GM12878 (cell line): ENCODE measurements around the gene RSRP1.

ENCODE experiments used
- BACH1 ChIP-seq: fragments of 450-650 bp; IDR thresholded peaks from 2 replicates; pipeline ENCODE4 v1.6.1; 2017; ENCODE audit warnings: mild to moderate bottlenecking, borderline replicate concordance
- DPF2 ChIP-seq: fragments of 450-650 bp; IDR thresholded peaks from 2 replicates; pipeline ENCODE4 v1.6.1; 2017; ENCODE audit warnings: mild to moderate bottlenecking
- MYC ChIP-seq: IDR thresholded peaks from 2 replicates; pipeline ENCODE4 v1.6.1; 2011; ENCODE audit warnings: mild to moderate bottlenecking, low read length, moderate library complexity, inconsistent platforms; ENCODE audit not compliant: insufficient read depth, insufficient replicate concordance, insufficient read length, severe bottlenecking
- REST ChIP-seq: IDR thresholded peaks from 2 replicates; pipeline ENCODE4 v1.6.1; 2012; ENCODE audit warnings: mild to moderate bottlenecking, low read depth, low read length
- SIN3A ChIP-seq: IDR thresholded peaks from 2 replicates; pipeline ENCODE4 v1.6.1; 2012; ENCODE audit warnings: low read depth, low read length, improper control_type of control experiment
- SP1 ChIP-seq: IDR thresholded peaks from one replicate; pipeline ENCODE4 v1.6.1; 2011; ENCODE audit warnings: low read depth, low read length

- no peak for TF ChIP-seq BACH1
- TF ChIP-seq SIN3A, result no peak
- no peak for TF ChIP-seq REST
- TF ChIP-seq SP1, result no peak
- TF ChIP-seq MYC, result no peak
- no peak for TF ChIP-seq DPF2
Observed at GRCh38 chr1:25199819-25200620, 47.2 kb downstream of the RSRP1 start.
